CD8-positive, alpha-beta memory T cell (primary cell): ENCODE results near the gene AGBL5. TPM values are rescaled to one million over a fixed set of nuclear protein-coding genes. Genes with fewer than 3 reads are reported as not detected.

Experiments used
- CTCF ChIA-PET: fragments of 350-600 bp; sonication (Branson Sonifier 250); formaldehyde crosslinking; loops from one replicate; lab custom pipeline; 2021; ENCODE audit warnings: antibody characterized with exemption; lab: Charles Lee
- POLR2A ChIA-PET: fragments of 350-600 bp; sonication (Branson Sonifier 250); formaldehyde crosslinking; loops from one replicate; lab custom pipeline; 2021; ENCODE audit warnings: antibody characterized with exemption; lab: Charles Lee
- DNase-seq, 5 donors: peaks; one replicate each; pipeline versions ENCODE4 v3.0.0 to v3.0.0-alpha.2; 2020 to 2022; ENCODE audit warnings: mixed read lengths in 1 of 5
- H3K27ac ChIP-seq: one replicate; pipeline ENCODE4 v1.7.0; 2013; ENCODE audit warnings: low read depth, mild to moderate bottlenecking, low read length, moderate library complexity
- H3K27me3 ChIP-seq: 2 replicates; pipeline ENCODE4 v1.7.0; 2013; ENCODE audit warnings: low read length, mild to moderate bottlenecking; ENCODE audit not compliant: insufficient read depth, poor library complexity, severe bottlenecking
- H3K36me3 ChIP-seq: 2 replicates; pipeline ENCODE4 v1.7.0; 2013; ENCODE audit warnings: mild to moderate bottlenecking, low read length, moderate library complexity; ENCODE audit not compliant: insufficient read depth
- H3K4me1 ChIP-seq: 2 replicates; pipeline ENCODE4 v1.7.0; 2013; ENCODE audit warnings: mild to moderate bottlenecking, low read length, moderate library complexity; ENCODE audit not compliant: insufficient read depth
- H3K4me3 ChIP-seq: 2 replicates; pipeline ENCODE4 v1.7.0; 2013; ENCODE audit warnings: mild to moderate bottlenecking, low read length
- H3K9me3 ChIP-seq: 2 replicates; pipeline ENCODE4 v1.7.0; 2013; ENCODE audit warnings: mild to moderate bottlenecking, low read length
- H3K27ac Mint-ChIP-seq, 8 donors: one replicate each; pipeline ENCODE4 v1.8.0; 2020 to 2021; ENCODE audit warnings: mixed read lengths in 8 of 8, mild to moderate bottlenecking in 6 of 8, inconsistent platforms in 3 of 8, moderate library complexity in 3 of 8
- H3K27me3 Mint-ChIP-seq, 2 donors: one replicate each; pipeline ENCODE4 v1.8.0; 2020 to 2021; ENCODE audit warnings: mixed read lengths in 2 of 2, mild to moderate bottlenecking in 1 of 2, moderate library complexity in 1 of 2
- H3K36me3 Mint-ChIP-seq, 3 donors: one replicate each; pipeline ENCODE4 v1.8.0; 2020 to 2021; ENCODE audit warnings: mixed read lengths in 3 of 3, inconsistent platforms in 1 of 3, mild to moderate bottlenecking in 1 of 3
- H3K4me1 Mint-ChIP-seq, 3 donors: one replicate each; pipeline ENCODE4 v1.8.0; 2020 to 2021; ENCODE audit warnings: mixed read lengths in 3 of 3, inconsistent platforms in 1 of 3, mild to moderate bottlenecking in 1 of 3
- H3K4me3 Mint-ChIP-seq, 7 donors: one replicate each; pipeline ENCODE4 v1.8.0; 2020 to 2021; ENCODE audit warnings: mixed read lengths in 7 of 7, mild to moderate bottlenecking in 6 of 7, moderate library complexity in 4 of 7, inconsistent platforms in 2 of 7
- H3K9me3 Mint-ChIP-seq, 5 donors: one replicate each; pipeline ENCODE4 v1.8.0; 2020 to 2022; ENCODE audit warnings: mixed read lengths in 5 of 5, mild to moderate bottlenecking in 3 of 5, moderate library complexity in 2 of 5, inconsistent platforms in 1 of 5
- polyA plus RNA-seq: library from polyadenylated mRNA; unstranded; fragments of 300-500 nt; fragmentation: Illumina TruSeq; gene quantifications from one replicate; pipeline ENCODE4 v1.2.3, GENCODE V29; 2021
- total RNA-seq, 2 experiments: library from RNA; stranded (reverse); gene quantifications; one replicate each; pipeline ENCODE4 v1.2.3, GENCODE V29; 2021

The AGBL5 gene
- total and polyA plus RNA-seq, 3 experiments from 2014 or later: 11.5 to 17.3 (median 16.0) TPM

DNA sequence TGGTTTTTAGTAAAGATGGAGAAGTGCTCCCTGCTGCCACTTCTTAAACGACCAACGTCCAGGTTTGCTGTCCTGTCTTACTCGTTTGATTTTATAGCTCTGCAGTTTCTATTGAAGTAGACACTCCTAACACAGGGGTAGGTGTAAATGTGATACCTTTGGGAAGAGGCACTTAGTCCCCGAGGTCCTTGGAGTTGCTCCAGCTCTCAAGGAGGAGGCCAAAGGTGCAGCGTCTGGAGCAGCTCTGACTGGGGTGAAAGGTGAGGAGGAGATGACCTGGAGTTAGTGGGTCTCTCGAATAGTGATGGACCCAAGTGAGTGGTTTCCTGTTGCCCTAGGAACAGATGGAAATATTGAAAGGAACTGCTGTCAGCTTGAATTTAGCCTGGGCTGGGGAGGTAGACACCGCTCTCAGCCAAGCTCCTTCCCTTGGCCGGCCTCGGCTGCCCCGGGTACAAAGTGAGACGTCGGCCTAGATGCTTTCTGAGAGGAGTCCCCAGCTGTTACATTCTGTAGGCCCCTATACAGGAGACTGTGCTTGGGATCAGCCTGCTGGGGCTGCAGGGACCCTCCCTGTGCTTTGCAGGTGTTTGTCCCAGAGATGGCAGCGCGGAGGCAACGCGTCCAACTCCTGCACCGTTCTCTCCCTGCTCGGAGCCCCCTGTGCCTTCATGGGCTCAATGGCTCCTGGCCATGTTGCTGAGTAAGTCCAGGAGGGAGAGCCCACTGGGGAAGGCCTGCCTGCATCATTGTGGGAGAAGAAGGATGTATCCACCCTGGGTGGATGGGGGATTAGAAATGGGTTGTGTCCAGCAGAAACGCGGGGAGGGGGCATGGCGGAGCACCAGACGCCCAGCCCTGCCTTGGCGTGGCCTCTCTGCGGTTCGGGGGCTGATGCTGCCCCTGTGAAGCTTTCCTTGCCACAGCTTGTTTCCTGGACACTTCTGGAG, 40.6 kb downstream of the AGBL5 start:
- Histone ChIP-seq H3K36me3 (no peaks in the 10 kb centered on the region), H3K9me3 (no peaks in the 10 kb centered on the region), H3K27ac (no peak overlapping the region), H3K4me1 (peaks cover 15% of the 10 kb centered on the region), H3K27me3 (no peaks in the 10 kb centered on the region), H3K4me3 (no peak overlapping the region)
- Mint-ChIP-seq H3K27me3 (no peaks in the 10 kb centered on the region), H3K36me3 (peaks cover 0 to 2% (median 0%) of the 10 kb centered on the region in 3 donors), H3K9me3 (no peaks in the 10 kb centered on the region), H3K27ac (peak overlapping the region in 1 of 8 donors; percentile 18), H3K4me1 (peaks cover 20 to 23% (median 20%) of the 10 kb centered on the region in 3 donors), H3K4me3 (peak overlapping the region in 2 of 7 donors; percentile 41 to 56)
- ChIA-PET POLR2A (no interaction called here), CTCF (no interaction called here)
- DNase-seq: no peak

DNA sequence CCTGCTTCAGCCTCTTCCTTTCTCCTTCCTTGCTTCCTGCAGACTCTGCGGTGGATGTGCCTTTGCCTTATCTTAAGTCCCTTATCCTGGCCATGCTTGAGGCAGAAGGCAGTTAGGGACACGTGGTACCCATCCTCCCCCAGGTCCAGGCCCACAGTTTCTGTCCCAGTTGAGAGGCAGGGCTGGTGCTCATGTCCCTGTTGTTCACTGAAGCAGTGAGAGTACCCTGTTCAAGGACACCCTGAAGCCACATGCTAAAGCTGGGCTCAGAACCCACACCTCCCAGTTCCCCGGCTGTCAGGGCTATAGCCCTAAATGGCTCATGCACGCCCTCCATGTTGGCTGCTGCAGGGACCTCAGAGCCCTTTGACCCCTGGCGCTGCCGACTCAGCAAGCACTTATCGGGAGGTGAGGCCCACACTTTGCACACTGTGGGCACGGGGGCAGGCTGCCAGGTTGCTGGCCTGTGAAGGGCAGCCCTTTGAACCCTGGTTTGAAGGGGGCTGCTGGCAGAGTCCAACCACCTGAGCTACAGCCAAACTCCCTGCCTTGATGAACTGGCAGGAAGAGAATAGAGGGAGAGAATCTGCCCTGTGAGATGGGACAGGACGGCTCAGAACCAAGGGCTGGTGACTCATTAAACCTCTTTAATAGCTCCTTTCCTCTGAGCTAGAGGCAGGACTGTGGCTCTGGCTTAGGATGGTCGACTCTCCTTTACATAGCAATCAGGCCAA, 41.4 kb downstream of the AGBL5 start:
- H3K36me3 ChIP-seq: no peaks in the 10 kb centered on the region
- H3K4me3 ChIP-seq: no peak overlapping the region
- DNase-seq: no peak
- peaks cover 13 to 15% (median 14%) of the 10 kb centered on the region in 3 donors for H3K4me1 Mint-ChIP-seq
- H3K27me3 Mint-ChIP-seq: no peaks in the 10 kb centered on the region
- H3K4me3 Mint-ChIP-seq: no peak overlapping the region
- ChIA-PET POLR2A (no interaction called here), CTCF (no interaction called here)
- peaks cover 0 to 2% (median 0%) of the 10 kb centered on the region in 3 donors for H3K36me3 Mint-ChIP-seq
- no peaks in the 10 kb centered on the region for H3K9me3 Mint-ChIP-seq
- H3K27ac Mint-ChIP-seq: no peak overlapping the region
- no peak overlapping the region for H3K27ac ChIP-seq
- H3K9me3 ChIP-seq: no peaks in the 10 kb centered on the region
- H3K4me1 ChIP-seq: peaks cover 8% of the 10 kb centered on the region
- H3K27me3 ChIP-seq: no peaks in the 10 kb centered on the region

DNA sequence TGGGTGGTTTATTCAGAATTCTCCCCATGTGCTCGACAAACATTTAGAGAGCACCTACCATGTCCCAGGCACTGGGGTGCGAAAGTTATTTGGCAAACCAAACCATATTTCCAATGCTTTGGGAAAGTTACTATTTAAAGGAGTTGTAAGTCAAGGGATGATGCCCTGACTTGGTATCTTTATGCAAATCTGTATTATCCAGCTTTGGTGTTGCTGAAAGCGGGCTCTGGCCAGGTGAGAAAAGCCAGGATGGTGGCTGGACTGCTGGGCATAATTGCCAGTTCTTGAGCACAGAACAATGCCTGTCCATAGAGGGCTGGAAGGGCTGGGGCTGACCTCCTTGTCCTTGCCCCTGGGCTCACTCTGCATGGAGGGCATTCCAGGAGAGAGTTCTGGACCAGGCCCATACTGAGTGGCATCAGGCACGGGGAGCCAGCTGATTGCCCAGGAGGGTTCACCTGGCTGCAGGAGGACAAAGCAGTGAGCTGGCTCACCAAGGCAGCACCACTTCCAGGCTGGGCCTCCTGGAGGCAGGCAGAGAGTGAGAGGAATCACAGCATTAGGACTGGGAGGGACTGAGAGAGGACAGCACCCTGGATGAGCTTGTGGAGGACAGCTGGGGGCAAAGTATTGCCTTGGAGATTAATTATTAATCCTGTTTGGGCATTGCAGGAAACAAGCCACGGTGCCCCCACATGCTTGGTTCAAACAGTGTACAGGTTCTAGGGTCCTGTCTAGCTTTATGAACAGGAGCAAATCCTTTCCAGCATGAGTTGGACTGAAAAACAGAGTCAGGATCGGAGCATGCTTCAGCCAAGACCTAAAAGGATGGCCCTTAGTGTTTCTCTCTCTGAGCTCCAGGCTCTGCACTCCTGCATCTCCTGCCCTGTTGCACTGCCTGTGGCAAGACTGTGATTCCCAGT, 42.2 kb downstream of the AGBL5 start:
- POLR2A ChIA-PET: no interaction called here
- peak overlapping the region in 1 of 7 donors; percentile 66 for H3K4me3 Mint-ChIP-seq

DNA sequence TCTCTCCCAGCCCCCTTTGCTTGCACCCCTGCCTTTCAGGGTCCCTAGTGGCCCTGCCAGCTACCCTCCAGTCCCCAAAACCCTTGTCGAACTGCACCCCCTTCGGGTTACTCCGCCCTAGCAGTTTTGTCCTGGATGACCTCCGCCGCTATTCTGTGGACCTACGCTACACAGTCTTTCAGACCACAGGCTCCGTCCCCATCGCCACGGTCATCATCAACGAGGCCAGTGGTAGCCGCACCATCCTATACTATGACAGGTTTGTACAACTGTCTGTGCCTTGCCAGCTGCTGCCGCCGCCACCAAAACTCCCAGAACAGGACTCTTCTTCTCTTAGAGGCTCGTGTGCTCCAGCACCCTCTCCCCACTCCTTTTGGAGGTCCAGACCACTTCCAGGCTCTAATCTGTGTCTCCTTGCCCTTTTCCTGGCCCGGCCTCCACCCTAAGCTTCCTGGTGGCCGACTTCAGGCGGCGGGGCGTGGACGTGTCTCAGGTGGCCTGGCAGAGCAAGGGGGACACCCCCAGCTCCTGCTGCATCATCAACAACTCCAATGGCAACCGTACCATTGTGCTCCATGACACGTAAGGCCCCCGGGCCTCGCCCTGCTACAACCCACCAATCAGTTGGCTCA, 43.0 kb downstream of the AGBL5 start:
- peaks cover 12 to 15% (median 13%) of the 10 kb centered on the region in 3 donors for H3K4me1 Mint-ChIP-seq
- POLR2A ChIA-PET: no interaction called here

More for the DNA sequence above, 42.2 kb downstream of the AGBL5 start:
- peaks cover 0 to 2% (median 0%) of the 10 kb centered on the region in 3 donors for H3K36me3 Mint-ChIP-seq
- no peaks in the 10 kb centered on the region for H3K9me3 ChIP-seq
- H3K27me3 ChIP-seq: no peaks in the 10 kb centered on the region
- H3K4me1 Mint-ChIP-seq: peaks cover 13 to 15% (median 13%) of the 10 kb centered on the region in 3 donors
- CTCF ChIA-PET: interaction anchor here (1.1 kb wide), 1 partner anchor 186 kb away, joined by 3 read pairs; no protein-coding TSS in a partner anchor
- H3K4me1 ChIP-seq: peaks cover 8% of the 10 kb centered on the region
- H3K36me3 ChIP-seq: no peaks in the 10 kb centered on the region
- no peak overlapping the region for H3K4me3 ChIP-seq
- no peak for DNase-seq
- no peaks in the 10 kb centered on the region for H3K27me3 Mint-ChIP-seq
- no peak overlapping the region for H3K27ac ChIP-seq
- H3K9me3 Mint-ChIP-seq: no peaks in the 10 kb centered on the region
- peak overlapping the region in 1 of 8 donors; percentile 63 for H3K27ac Mint-ChIP-seq

DNA sequence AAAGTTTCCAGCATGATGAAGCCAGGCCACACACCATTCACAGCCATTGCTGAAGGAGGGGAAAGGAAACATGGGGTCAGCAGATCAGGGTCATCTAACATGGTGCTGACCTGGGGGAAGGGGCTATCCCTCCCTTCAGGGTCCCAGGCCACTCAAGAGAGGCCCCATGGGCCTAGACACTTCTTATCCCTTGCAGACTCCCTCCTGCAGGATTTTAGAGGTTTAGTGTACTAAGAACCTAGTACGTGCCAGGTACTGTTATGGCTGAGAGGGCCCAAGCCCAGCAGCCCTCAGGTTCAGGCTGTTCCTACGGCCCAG, 43.9 kb downstream of the AGBL5 start:
- no peak for DNase-seq
- H3K27ac ChIP-seq: no peak overlapping the region
- H3K4me3 ChIP-seq: no peak overlapping the region
- no peaks in the 10 kb centered on the region for H3K27me3 ChIP-seq
- H3K4me3 Mint-ChIP-seq: peak overlapping the region in 2 of 7 donors; percentile 9 to 44
- H3K36me3 Mint-ChIP-seq: peaks cover 0 to 2% (median 1%) of the 10 kb centered on the region in 3 donors
- peaks cover 12 to 15% (median 13%) of the 10 kb centered on the region in 3 donors for H3K4me1 Mint-ChIP-seq
- no peaks in the 10 kb centered on the region for H3K9me3 Mint-ChIP-seq
- peaks cover 8% of the 10 kb centered on the region for H3K4me1 ChIP-seq
- H3K9me3 ChIP-seq: no peaks in the 10 kb centered on the region
- H3K27me3 Mint-ChIP-seq: no peaks in the 10 kb centered on the region
- ChIA-PET CTCF (interaction anchor here (1.4 kb wide), 1 partner anchor 45 kb away, joined by 3 read pairs; no protein-coding TSS in a partner anchor), POLR2A (no interaction called here)
- no peaks in the 10 kb centered on the region for H3K36me3 ChIP-seq
- no peak overlapping the region for H3K27ac Mint-ChIP-seq

More for the DNA sequence above, 43.0 kb downstream of the AGBL5 start:
- H3K4me3 Mint-ChIP-seq: peak overlapping the region in 1 of 7 donors; percentile 66
- no peak overlapping the region for H3K27ac ChIP-seq
- CTCF ChIA-PET: interaction anchor here (1.1 kb wide), 1 partner anchor 185 kb away, joined by 3 read pairs; no protein-coding TSS in a partner anchor
- H3K36me3 Mint-ChIP-seq: peaks cover 0 to 2% (median 0%) of the 10 kb centered on the region in 3 donors
- H3K27ac Mint-ChIP-seq: no peak overlapping the region
- H3K36me3 ChIP-seq: no peaks in the 10 kb centered on the region
- H3K4me1 ChIP-seq: peaks cover 8% of the 10 kb centered on the region
- DNase-seq: no peak
- no peaks in the 10 kb centered on the region for H3K9me3 Mint-ChIP-seq
- no peaks in the 10 kb centered on the region for H3K27me3 ChIP-seq
- no peaks in the 10 kb centered on the region for H3K9me3 ChIP-seq
- no peaks in the 10 kb centered on the region for H3K27me3 Mint-ChIP-seq
- no peak overlapping the region for H3K4me3 ChIP-seq

DNA sequence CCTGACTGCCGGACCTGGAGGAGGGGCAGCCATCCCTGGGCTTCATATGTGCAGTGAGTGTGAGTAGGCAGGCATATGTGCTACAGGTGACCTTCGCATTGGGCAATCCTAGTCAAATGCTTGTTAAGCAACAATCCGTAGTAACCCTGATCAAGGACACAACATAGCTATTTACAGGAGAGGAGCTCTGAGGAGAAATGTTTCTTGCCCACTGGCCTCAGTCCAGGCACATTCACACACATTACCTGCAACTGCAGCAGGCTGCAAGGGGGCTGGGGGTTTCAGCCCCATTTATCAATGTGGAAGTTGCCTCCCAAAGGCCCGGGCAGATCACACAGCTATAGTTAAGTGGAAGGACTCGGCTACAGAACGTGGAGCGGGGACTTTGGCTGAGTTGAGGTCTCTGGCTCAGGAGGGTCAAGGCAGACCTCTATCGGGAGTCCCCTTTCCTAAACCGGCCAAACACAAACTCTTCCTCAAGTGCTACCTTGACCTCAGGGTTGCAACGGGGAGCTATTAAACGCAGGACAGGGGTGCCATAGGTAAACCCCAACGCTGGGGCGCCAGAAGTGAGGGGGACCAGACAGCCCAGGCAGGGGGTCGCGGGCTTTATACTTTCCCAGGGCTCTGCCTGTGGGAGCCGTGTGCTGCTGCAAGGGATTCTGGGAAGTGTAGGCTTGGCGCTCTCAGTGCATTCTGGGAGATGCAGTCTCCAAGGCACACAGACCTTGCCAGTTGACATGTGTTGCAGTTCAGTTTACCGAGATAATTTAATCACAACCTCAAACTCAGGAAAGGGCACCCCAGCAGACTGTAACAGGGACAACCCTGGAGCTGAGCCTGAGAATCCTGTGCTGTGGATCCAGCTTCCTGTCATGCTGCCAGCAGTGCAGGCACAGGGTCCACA, 44.5 kb downstream of the AGBL5 start:
- H3K36me3 ChIP-seq: no peaks in the 10 kb centered on the region
- H3K4me1 Mint-ChIP-seq: peaks cover 12 to 15% (median 13%) of the 10 kb centered on the region in 3 donors
- H3K27me3 Mint-ChIP-seq: no peaks in the 10 kb centered on the region
- no peaks in the 10 kb centered on the region for H3K9me3 ChIP-seq
- H3K4me1 ChIP-seq: peaks cover 8% of the 10 kb centered on the region
- no peak overlapping the region for H3K27ac ChIP-seq
- no peak for DNase-seq
- H3K36me3 Mint-ChIP-seq: peaks cover 0 to 2% (median 1%) of the 10 kb centered on the region in 3 donors
- peak overlapping the region in 1 of 8 donors; percentile 32 for H3K27ac Mint-ChIP-seq
- H3K4me3 Mint-ChIP-seq: peak overlapping the region in 6 of 7 donors; percentile 8 to 76 (median 42)
- CTCF ChIA-PET: interaction anchor here (1.4 kb wide), 1 partner anchor 45 kb away, joined by 3 read pairs; no protein-coding TSS in a partner anchor
- POLR2A ChIA-PET: interaction anchor here (1.2 kb wide), 1 partner anchor 9 kb away, joined by 3 read pairs; the partner anchor contains the start of gene KHK
- H3K4me3 ChIP-seq: no peak overlapping the region
- no peaks in the 10 kb centered on the region for H3K9me3 Mint-ChIP-seq
- H3K27me3 ChIP-seq: no peaks in the 10 kb centered on the region
